Activated T-helper 17 cell treated with anti-CD3 and anti-CD28 coated beads, Interleukin-2, amount 50 U/mL, for 72 hours (primary cell): ENCODE measurements around the gene ACP6. TPM values are rescaled to one million over a fixed set of nuclear protein-coding genes. Genes with fewer than 3 reads are reported as not detected.

Experiments used
- ATAC-seq: fragments of 150-1000 bp; cut with Tn5 transposase; replicated peaks from 2 replicates; pipeline ENCODE4 v1.10.0; 2021; ENCODE audit warnings: mild to moderate bottlenecking, moderate library complexity
- H3K27ac Mint-ChIP-seq: one replicate; pipeline ENCODE4 v1.8.0; 2022; ENCODE audit warnings: mixed read lengths
- H3K27me3 Mint-ChIP-seq: one replicate; pipeline ENCODE4 v1.8.0; 2022; ENCODE audit warnings: mixed read lengths
- H3K36me3 Mint-ChIP-seq: one replicate; pipeline ENCODE4 v1.8.0; 2022; ENCODE audit warnings: low read depth, mild to moderate bottlenecking, mixed read lengths
- H3K4me1 Mint-ChIP-seq: one replicate; pipeline ENCODE4 v1.8.0; 2022; ENCODE audit warnings: mixed read lengths
- H3K4me3 Mint-ChIP-seq: one replicate; pipeline ENCODE4 v1.8.0; 2022; ENCODE audit warnings: mild to moderate bottlenecking, mixed read lengths
- H3K9me3 Mint-ChIP-seq: one replicate; pipeline ENCODE4 v1.8.0; 2022; ENCODE audit warnings: mixed read lengths
- total RNA-seq, 2 donors: library from RNA; stranded (reverse); gene quantifications; one replicate each; pipeline ENCODE4 v1.2.3, GENCODE V29; 2022

Gene ACP6
- total RNA-seq, 2 donors from 2014 or later, result 10.9 to 12.0 TPM

- Mint-ChIP-seq H3K4me1 (peaks cover 9% of the 10 kb centered on the region), H3K36me3 (no peaks in the 10 kb centered on the region), H3K9me3 (no peaks in the 10 kb centered on the region), H3K27me3 (no peaks in the 10 kb centered on the region), H3K27ac (no peak overlapping the region), H3K4me3 (no peak overlapping the region)
- ATAC-seq, result no peak
Measured at GRCh38 chr1:147673406-147673805, 3.1 kb upstream of the ACP6 start.

- Mint-ChIP-seq H3K27me3 (no peaks in the 10 kb centered on the region), H3K36me3 (no peaks in the 10 kb centered on the region), H3K27ac (peak overlapping the region; percentile 88), H3K4me3 (peak overlapping the region; percentile 90), H3K4me1 (peaks cover 15% of the 10 kb centered on the region), H3K9me3 (no peaks in the 10 kb centered on the region)
- peak; percentile 57 for ATAC-seq
Measured at GRCh38 chr1:147669469-147670318, 630 bp downstream of the ACP6 start.

- no peaks in the 10 kb centered on the region for H3K27me3 Mint-ChIP-seq
- no peak overlapping the region for H3K4me3 Mint-ChIP-seq
- H3K9me3 Mint-ChIP-seq, result no peaks in the 10 kb centered on the region
Measured at GRCh38 chr1:147665521-147665920, 4.8 kb downstream of the ACP6 start.

GRCh38 chr1:147664206-147664605, 6.1 kb downstream of the ACP6 start:
- no peak overlapping the region for H3K27ac Mint-ChIP-seq
- no peak for ATAC-seq
- peaks cover 14% of the 10 kb centered on the region for H3K4me1 Mint-ChIP-seq
- H3K9me3 Mint-ChIP-seq, result no peaks in the 10 kb centered on the region
- no peaks in the 10 kb centered on the region for H3K36me3 Mint-ChIP-seq
- H3K4me3 Mint-ChIP-seq, result no peak overlapping the region
- no peaks in the 10 kb centered on the region for H3K27me3 Mint-ChIP-seq

More at GRCh38 chr1:147665521-147665920, 4.8 kb downstream of the ACP6 start:
- H3K4me1 Mint-ChIP-seq, result peaks cover 15% of the 10 kb centered on the region
- no peak for ATAC-seq
- H3K36me3 Mint-ChIP-seq, result no peaks in the 10 kb centered on the region
- no peak overlapping the region for H3K27ac Mint-ChIP-seq

- H3K9me3 Mint-ChIP-seq, result no peaks in the 10 kb centered on the region
- ATAC-seq, result no peak
- no peak overlapping the region for H3K27ac Mint-ChIP-seq
- no peaks in the 10 kb centered on the region for H3K27me3 Mint-ChIP-seq
- H3K4me1 Mint-ChIP-seq, result no peaks in the 10 kb centered on the region
- H3K36me3 Mint-ChIP-seq, result peaks cover 51% of the 10 kb centered on the region
- no peak overlapping the region for H3K4me3 Mint-ChIP-seq
Measured at GRCh38 chr1:147654511-147654910, 15.8 kb downstream of the ACP6 start.

- Mint-ChIP-seq H3K36me3 (peaks cover 56% of the 10 kb centered on the region), H3K9me3 (no peaks in the 10 kb centered on the region), H3K27ac (no peak overlapping the region), H3K27me3 (no peaks in the 10 kb centered on the region), H3K4me3 (no peak overlapping the region), H3K4me1 (peaks cover 11% of the 10 kb centered on the region)
- ATAC-seq, result no peak
Measured at GRCh38 chr1:147652306-147652705, 18.0 kb downstream of the ACP6 start.

GRCh38 chr1:147651466-147651865, 18.9 kb downstream of the ACP6 start:
- H3K9me3 Mint-ChIP-seq, result no peaks in the 10 kb centered on the region
- H3K27ac Mint-ChIP-seq, result peak overlapping the region; percentile 54
- peaks cover 56% of the 10 kb centered on the region for H3K36me3 Mint-ChIP-seq
- no peak for ATAC-seq
- no peaks in the 10 kb centered on the region for H3K27me3 Mint-ChIP-seq
- peaks cover 20% of the 10 kb centered on the region for H3K4me1 Mint-ChIP-seq
- no peak overlapping the region for H3K4me3 Mint-ChIP-seq

- peak overlapping the region; percentile 80 for H3K27ac Mint-ChIP-seq
- no peaks in the 10 kb centered on the region for H3K27me3 Mint-ChIP-seq
- H3K4me3 Mint-ChIP-seq, result peak overlapping the region; percentile 73
- H3K9me3 Mint-ChIP-seq, result no peaks in the 10 kb centered on the region
- peaks cover 41% of the 10 kb centered on the region for H3K4me1 Mint-ChIP-seq
- peak; percentile 55 for ATAC-seq
- H3K36me3 Mint-ChIP-seq, result peaks cover 52% of the 10 kb centered on the region
Measured at GRCh38 chr1:147648933-147649332, 21.4 kb downstream of the ACP6 start.

GRCh38 chr1:147647796-147648633, 22.3 kb downstream of the ACP6 start:
- peak; percentile 85 for ATAC-seq
- H3K4me3 Mint-ChIP-seq, result peak overlapping the region; percentile 73
- H3K36me3 Mint-ChIP-seq, result peaks cover 55% of the 10 kb centered on the region
- peak overlapping the region; percentile 80 for H3K27ac Mint-ChIP-seq
- H3K27me3 Mint-ChIP-seq, result no peaks in the 10 kb centered on the region
- peaks cover 50% of the 10 kb centered on the region for H3K4me1 Mint-ChIP-seq
- no peaks in the 10 kb centered on the region for H3K9me3 Mint-ChIP-seq

- Mint-ChIP-seq H3K9me3 (no peaks in the 10 kb centered on the region), H3K36me3 (peaks cover 26% of the 10 kb centered on the region), H3K4me3 (peak overlapping the region; percentile 29), H3K27me3 (no peaks in the 10 kb centered on the region), H3K27ac (peak overlapping the region; percentile 22), H3K4me1 (peaks cover 59% of the 10 kb centered on the region)
- ATAC-seq, result peak; percentile 7
Measured at GRCh38 chr1:147643974-147644373, 26.4 kb downstream of the ACP6 start.

GRCh38 chr1:147641695-147642592, 28.4 kb downstream of the ACP6 start:
- Mint-ChIP-seq H3K9me3 (no peaks in the 10 kb centered on the region), H3K4me3 (peak overlapping the region; percentile 9), H3K4me1 (peaks cover 48% of the 10 kb centered on the region), H3K27me3 (no peaks in the 10 kb centered on the region), H3K36me3 (peaks cover 26% of the 10 kb centered on the region), H3K27ac (no peak overlapping the region)
- ATAC-seq, result peak; percentile 47

GRCh38 chr1:147641291-147641690, 29.0 kb downstream of the ACP6 start:
- H3K4me3 Mint-ChIP-seq, result peak overlapping the region; percentile 9
- H3K27ac Mint-ChIP-seq, result no peak overlapping the region
- ATAC-seq, result no peak
- peaks cover 42% of the 10 kb centered on the region for H3K4me1 Mint-ChIP-seq
- H3K27me3 Mint-ChIP-seq, result no peaks in the 10 kb centered on the region
- H3K9me3 Mint-ChIP-seq, result no peaks in the 10 kb centered on the region
- peaks cover 26% of the 10 kb centered on the region for H3K36me3 Mint-ChIP-seq

- H3K4me3 Mint-ChIP-seq, result peak overlapping the region; percentile 9
- H3K9me3 Mint-ChIP-seq, result no peaks in the 10 kb centered on the region
- H3K4me1 Mint-ChIP-seq, result peaks cover 40% of the 10 kb centered on the region
- no peaks in the 10 kb centered on the region for H3K27me3 Mint-ChIP-seq
- peak overlapping the region; percentile 34 for H3K27ac Mint-ChIP-seq
- H3K36me3 Mint-ChIP-seq, result peaks cover 26% of the 10 kb centered on the region
- ATAC-seq, result peak; percentile 98
Measured at GRCh38 chr1:147640553-147641165, 29.7 kb downstream of the ACP6 start.
